OCI-LY3 (cell line): ENCODE results near the gene ANKS1A.

Experiments
- H2AFZ ChIP-seq: fragments of 200-600, 300-600 bp; shearing (Covaris generic); 2 replicates; pipeline ENCODE4 v1.6.0; 2014; ENCODE audit warnings: antibody characterized with exemption, low read depth, low read length
- H3K27ac ChIP-seq: fragments of 200-600, 300-600 bp; sonication (generic); 2 replicates; pipeline ENCODE4 v1.5.1; 2014; ENCODE audit warnings: mild to moderate bottlenecking, low read length, moderate library complexity, mixed read lengths
- H3K27me3 ChIP-seq: fragments of 200-600, 300-600 bp; sonication (generic); 2 replicates; pipeline ENCODE4 v1.6.1; 2014; ENCODE audit warnings: low read depth, low read length, mixed read lengths
- H3K36me3 ChIP-seq: fragments of 200-600, 300-600 bp; sonication (generic); replicated peaks from 2 replicates; pipeline ENCODE3; 2014; ENCODE audit warnings: low read depth, low read length, mixed read lengths
- H3K4me1 ChIP-seq: fragments of 300-600, 200-600 bp; sonication (generic); 2 replicates; pipeline ENCODE4 v1.6.1; 2014; ENCODE audit warnings: low read length, mixed read lengths
- H3K4me2 ChIP-seq: fragments of 200-600, 300-600 bp; sonication (generic); 2 replicates; pipeline ENCODE4 v1.6.1; 2014; ENCODE audit warnings: low read length, mixed read lengths
- H3K4me3 ChIP-seq: fragments of 300-600, 200-600 bp; sonication (generic); 2 replicates; pipeline ENCODE4 v1.5.1; 2014; ENCODE audit warnings: antibody characterized with exemption, mild to moderate bottlenecking, low read length, moderate library complexity
- H3K79me2 ChIP-seq: fragments of 300-600, 200-600 bp; shearing (Covaris generic); 2 replicates; pipeline ENCODE4 v1.6.1; 2014; ENCODE audit warnings: mild to moderate bottlenecking, low read length, mixed read lengths
- H3K9ac ChIP-seq: fragments of 300-600, 200-600 bp; shearing (Covaris generic); 2 replicates; pipeline ENCODE4 v1.6.0; 2014; ENCODE audit warnings: mild to moderate bottlenecking, low read length, moderate library complexity
- H3K9me3 ChIP-seq: fragments of 200-600, 300-600 bp; shearing (Covaris generic); 2 replicates; pipeline ENCODE4 v1.6.1; 2014; ENCODE audit warnings: low read length, mixed read lengths; ENCODE audit not compliant: insufficient read depth
- H4K20me1 ChIP-seq: fragments of 200-600, 300-600 bp; sonication (generic); 2 replicates; pipeline ENCODE4 v1.6.1; 2016; ENCODE audit warnings: low read length, mixed read lengths; ENCODE audit not compliant: insufficient read depth
- CTCF ChIP-seq: fragments of 200-600, 300-600 bp; sonication (generic); IDR thresholded peaks from 2 replicates; pipeline ENCODE4 v1.5.1; 2014; ENCODE audit warnings: antibody characterized with exemption, low read length, low read depth
- EZH2phosphoT487 ChIP-seq: fragments of 200-600 bp; shearing (Covaris generic); IDR thresholded peaks from 2 replicates; pipeline ENCODE4 v1.6.1; 2018; ENCODE audit warnings: antibody characterized with exemption, mixed run types, low read depth

Gene ANKS1A

GRCh38 chr6:35108309-35108885 lies 219.3 kb downstream of the ANKS1A start:
- Histone ChIP-seq H3K27ac (no peak overlapping the region), H3K79me2 (no peaks in the 10 kb centered on the region), H3K9ac (no peak overlapping the region), H2AFZ (0 out of 2 replicates have a peak overlapping the region, but pooled peaks have one; percentile 23), H3K4me2 (no peak overlapping the region), H3K36me3 (peaks cover 3% of the 10 kb centered on the region), H3K9me3 (no peaks in the 10 kb centered on the region), H4K20me1 (no peaks in the 10 kb centered on the region), H3K4me1 (peaks cover 28% of the 10 kb centered on the region), H3K27me3 (no peaks in the 10 kb centered on the region), H3K4me3 (no peak overlapping the region)
- TF ChIP-seq CTCF, result no peak
- TF ChIP-seq EZH2phosphoT487, result no peak

DNA sequence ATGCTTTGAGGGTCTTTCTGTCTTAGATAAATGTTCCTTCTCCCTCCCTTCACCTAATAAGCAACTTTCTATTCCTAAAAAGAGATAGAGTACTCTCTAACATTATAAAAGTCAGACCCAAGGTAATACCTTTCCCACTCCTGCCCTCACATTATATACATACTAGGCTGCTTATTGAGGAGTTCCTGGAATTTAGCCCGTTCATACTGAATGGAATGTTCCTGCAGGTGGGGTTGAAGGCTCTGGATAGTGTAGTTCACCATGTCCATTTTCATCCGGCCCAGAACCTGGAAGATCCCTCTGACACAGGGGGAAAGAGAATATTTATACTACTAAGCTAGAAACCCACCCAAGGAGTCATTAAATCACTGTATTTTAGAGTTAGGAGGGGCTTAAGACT lies 231.7 kb downstream of the ANKS1A start:
- Histone ChIP-seq H3K79me2 (no peaks in the 10 kb centered on the region), H3K9ac (no peak overlapping the region), H3K4me2 (no peak overlapping the region), H3K27ac (no peak overlapping the region), H2AFZ (no peak overlapping the region), H3K27me3 (no peaks in the 10 kb centered on the region), H4K20me1 (no peaks in the 10 kb centered on the region), H3K4me1 (peaks cover 20% of the 10 kb centered on the region), H3K4me3 (no peak overlapping the region), H3K9me3 (no peaks in the 10 kb centered on the region), H3K36me3 (no peaks in the 10 kb centered on the region)
- no peak for TF ChIP-seq CTCF
- TF ChIP-seq EZH2phosphoT487, result no peak

DNA sequence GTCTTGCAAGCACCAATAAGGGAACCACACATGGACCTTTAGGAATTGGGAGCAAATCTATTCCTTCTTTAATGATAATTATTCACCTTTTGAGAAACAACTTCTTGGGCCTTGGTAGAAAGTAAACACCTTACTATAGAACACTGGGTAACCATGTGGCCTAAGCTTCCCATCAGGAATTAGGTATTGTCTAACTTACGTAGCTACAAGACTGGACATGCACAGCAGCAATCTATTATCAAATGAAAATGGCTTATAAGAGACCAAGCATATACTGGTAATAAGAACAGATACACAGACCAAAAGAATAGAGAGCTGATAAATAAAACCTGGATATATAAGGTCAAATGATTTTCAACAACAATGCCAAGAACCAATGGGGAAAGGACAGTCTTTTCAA lies 235.3 kb downstream of the ANKS1A start:
- no peak overlapping the region for H3K4me3 ChIP-seq
- H3K4me1 ChIP-seq, result no peaks in the 10 kb centered on the region
- H3K9ac ChIP-seq, result no peak overlapping the region
- no peaks in the 10 kb centered on the region for H4K20me1 ChIP-seq
- H3K79me2 ChIP-seq, result no peaks in the 10 kb centered on the region
- no peak overlapping the region for H3K4me2 ChIP-seq
- H3K36me3 ChIP-seq, result no peaks in the 10 kb centered on the region
- H2AFZ ChIP-seq, result no peak overlapping the region
- H3K9me3 ChIP-seq, result no peaks in the 10 kb centered on the region
- H3K27me3 ChIP-seq, result no peaks in the 10 kb centered on the region
- TF ChIP-seq CTCF (no peak), EZH2phosphoT487 (no peak)
- no peak overlapping the region for H3K27ac ChIP-seq

- Histone ChIP-seq H3K79me2 (no peaks in the 10 kb centered on the region), H3K4me3 (no peak overlapping the region), H3K36me3 (no peaks in the 10 kb centered on the region), H4K20me1 (no peaks in the 10 kb centered on the region), H3K4me2 (no peak overlapping the region), H3K9me3 (no peaks in the 10 kb centered on the region), H2AFZ (no peak overlapping the region), H3K27ac (no peak overlapping the region), H3K9ac (no peak overlapping the region), H3K4me1 (no peaks in the 10 kb centered on the region), H3K27me3 (no peaks in the 10 kb centered on the region)
- TF ChIP-seq EZH2phosphoT487 (no peak), CTCF (no peak)
These were observed 239.0 kb downstream of the ANKS1A start for GRCh38 chr6:35128042-35128441.
